GM12875 (cell line): ENCODE data around the gene SHROOM2.

Source experiments
- H3K4me3 ChIP-seq: one replicate; pipeline ENCODE4 v1.5.1; 2011; ENCODE audit warnings: low read depth, low read length, control low read depth
- CTCF ChIP-seq: IDR thresholded peaks from 2 replicates; pipeline ENCODE4 v1.5.1; 2011; ENCODE audit warnings: low read depth, mild to moderate bottlenecking, control low read depth, inconsistent platforms, low read length, moderate library complexity, borderline replicate concordance; ENCODE audit not compliant: insufficient read depth

SHROOM2 gene

GRCh38 chrX:9942086-9942485, 155.9 kb downstream of the SHROOM2 start:
- no peak overlapping the region for H3K4me3 ChIP-seq
- no peak for TF ChIP-seq CTCF

DNA sequence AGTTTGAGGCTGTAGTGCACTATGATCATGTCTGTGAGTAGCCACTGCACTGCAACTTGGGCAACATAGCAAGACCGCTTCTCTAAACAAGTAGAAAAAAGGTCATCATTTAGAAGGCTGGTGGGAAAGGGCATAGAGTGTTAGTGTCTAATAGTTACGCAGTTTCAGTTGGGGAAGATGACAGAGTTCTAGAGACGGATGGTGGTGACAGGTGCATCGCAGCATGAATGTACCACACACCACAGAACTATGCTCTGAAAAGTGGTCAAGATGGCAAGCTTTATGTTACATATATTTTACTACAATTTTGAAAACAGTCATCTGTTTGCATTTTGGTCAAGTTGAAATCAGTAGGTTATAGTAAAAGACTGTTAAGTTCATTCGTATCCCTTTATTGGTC, 157.2 kb downstream of the SHROOM2 start:
- H3K4me3 ChIP-seq, result no peak overlapping the region
- no peak for TF ChIP-seq CTCF

DNA sequence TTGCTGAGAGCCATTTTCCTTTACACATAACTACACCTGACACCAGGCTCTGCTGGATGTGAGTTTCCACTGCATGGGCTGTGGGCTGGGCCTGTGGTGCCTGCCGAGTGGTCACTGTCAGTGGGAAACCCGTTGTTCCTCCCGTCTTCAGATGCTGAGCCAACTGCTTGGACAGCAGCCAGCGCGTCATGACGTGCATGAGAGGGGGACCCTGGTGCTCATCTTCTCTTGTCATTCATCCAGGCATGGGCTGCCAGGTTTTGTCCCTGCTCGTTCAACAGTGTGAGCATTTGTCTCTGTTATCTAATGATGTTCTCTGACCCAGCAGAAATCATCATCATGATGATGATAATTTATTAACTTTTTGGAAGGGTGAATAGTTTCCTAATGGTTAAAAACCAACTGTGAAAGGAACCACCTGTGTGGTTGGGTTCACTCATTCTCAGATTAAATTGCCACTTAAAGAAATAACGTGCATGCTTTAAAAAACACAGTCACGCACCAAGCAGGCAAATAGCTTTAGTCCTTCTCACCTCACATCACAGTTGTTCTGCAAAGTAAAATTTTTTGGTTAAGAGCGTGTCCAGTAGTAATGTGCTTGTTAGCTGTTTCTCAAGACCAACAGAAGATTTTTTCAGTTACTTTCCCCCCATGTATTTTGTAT, 161.0 kb downstream of the SHROOM2 start:
- no peak overlapping the region for H3K4me3 ChIP-seq
- TF ChIP-seq CTCF, result no peak

DNA sequence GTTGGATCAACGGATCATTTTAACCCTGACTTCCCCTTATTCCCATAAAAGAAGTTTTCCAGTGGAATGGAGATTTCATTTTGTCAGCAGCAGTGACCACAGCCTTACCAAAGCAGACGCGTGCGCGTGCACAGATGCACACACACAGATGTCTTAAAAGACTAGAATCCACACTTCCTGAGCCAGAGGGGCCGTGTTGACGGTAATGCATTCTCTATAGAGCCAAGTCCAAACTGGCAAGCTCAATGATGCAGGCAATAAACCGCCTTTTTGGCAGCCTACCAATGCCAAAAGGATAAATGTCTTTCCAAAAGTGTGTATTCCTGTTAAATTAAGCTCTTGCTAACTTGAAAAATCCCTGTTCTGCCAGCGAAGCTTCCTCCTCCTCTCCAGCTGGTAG, 162.2 kb downstream of the SHROOM2 start:
- TF ChIP-seq CTCF, result no peak
- no peak overlapping the region for H3K4me3 ChIP-seq

- H3K4me3 ChIP-seq, result no peak overlapping the region
- no peak for TF ChIP-seq CTCF
Observed at GRCh38 chrX:9952300-9952699, 166.1 kb downstream of the SHROOM2 start.

DNA sequence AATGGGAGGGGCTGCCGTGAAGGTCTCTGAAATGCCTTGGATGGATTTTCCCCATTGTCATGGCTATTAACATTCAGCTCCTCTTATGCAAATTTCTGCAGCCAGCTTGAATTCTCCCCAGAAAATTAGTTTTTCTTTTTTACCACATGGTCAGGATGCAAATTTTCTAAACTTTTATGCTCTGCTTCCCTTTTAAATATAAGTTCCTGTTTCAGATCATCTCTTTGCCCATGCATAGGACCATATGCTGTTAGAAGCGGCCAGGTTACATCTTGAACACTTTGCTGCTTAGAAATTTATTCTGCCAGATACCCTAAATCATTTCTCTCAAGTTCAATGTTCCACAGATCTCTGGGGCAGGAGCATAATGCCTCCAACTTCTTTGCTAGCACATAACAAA, 167.2 kb downstream of the SHROOM2 start:
- no peak for TF ChIP-seq CTCF
- no peak overlapping the region for H3K4me3 ChIP-seq

- no peak for TF ChIP-seq CTCF
Observed at GRCh38 chrX:9955506-9955905, 169.3 kb downstream of the SHROOM2 start.

More at GRCh38 chrX:9955506-9955905, 169.3 kb downstream of the SHROOM2 start:
- no peak overlapping the region for H3K4me3 ChIP-seq
